Measurements from ENCODE around the gene FNTB. TPM values are rescaled to one million over a fixed set of nuclear protein-coding genes. Genes with fewer than 3 reads are reported as not detected.
A peak's percentile ranks its signal among the peaks of the same experiment; 100 is the strongest.

Gene FNTB
- total RNA-seq, 1 donor from 2014 or later: 21.6 TPM

GRCh38 chr14:64950889-64951288 lies 35.8 kb upstream of the FNTB start:
- H3K4me3 Mint-ChIP-seq (ENCODE audit: unreplicated experiment): no peak overlapping the region
- TF ChIP-seq CTCF (IDR thresholded peaks at IDR 0.05): no peak
- peaks cover 29% of the 10 kb centered on the region for H3K36me3 Mint-ChIP-seq (ENCODE audit: low read depth)
- H3K27ac Mint-ChIP-seq (ENCODE audit: unreplicated experiment): no peak overlapping the region
- H3K4me1 Mint-ChIP-seq (ENCODE audit: low read depth): no peaks in the 10 kb centered on the region
- H3K27me3 Mint-ChIP-seq (ENCODE audit: low read depth): no peaks in the 10 kb centered on the region
- DNase-seq (ENCODE audit: low spot score): no peak
- no peaks in the 10 kb centered on the region for H3K9me3 Mint-ChIP-seq (ENCODE audit: low read depth)

GRCh38 chr14:64951291-64951690 lies 35.4 kb upstream of the FNTB start:
- Mint-ChIP-seq H3K4me1 (ENCODE audit: low read depth) (no peaks in the 10 kb centered on the region), H3K27me3 (ENCODE audit: low read depth) (no peaks in the 10 kb centered on the region), H3K9me3 (ENCODE audit: low read depth) (no peaks in the 10 kb centered on the region), H3K4me3 (ENCODE audit: unreplicated experiment) (no peak overlapping the region), H3K27ac (ENCODE audit: unreplicated experiment) (no peak overlapping the region), H3K36me3 (ENCODE audit: low read depth) (peaks cover 29% of the 10 kb centered on the region)
- TF ChIP-seq CTCF (IDR thresholded peaks at IDR 0.05): no peak
- DNase-seq (ENCODE audit: low spot score): no peak

GRCh38 chr14:64951724-64952123 lies 35.0 kb upstream of the FNTB start:
- peaks cover 29% of the 10 kb centered on the region for H3K36me3 Mint-ChIP-seq (ENCODE audit: low read depth)
- no peaks in the 10 kb centered on the region for H3K9me3 Mint-ChIP-seq (ENCODE audit: low read depth)
- no peak for TF ChIP-seq CTCF (IDR thresholded peaks at IDR 0.05)
- no peaks in the 10 kb centered on the region for H3K4me1 Mint-ChIP-seq (ENCODE audit: low read depth)
- no peak overlapping the region for H3K4me3 Mint-ChIP-seq (ENCODE audit: unreplicated experiment)
- no peak for DNase-seq (ENCODE audit: low spot score)
- no peak overlapping the region for H3K27ac Mint-ChIP-seq (ENCODE audit: unreplicated experiment)
- no peaks in the 10 kb centered on the region for H3K27me3 Mint-ChIP-seq (ENCODE audit: low read depth)

- TF ChIP-seq CTCF (IDR thresholded peaks at IDR 0.05): peak; percentile 21
- Mint-ChIP-seq H3K4me1 (ENCODE audit: low read depth) (no peaks in the 10 kb centered on the region), H3K4me3 (ENCODE audit: unreplicated experiment) (no peak overlapping the region), H3K36me3 (ENCODE audit: low read depth) (peaks cover 21% of the 10 kb centered on the region), H3K27me3 (ENCODE audit: low read depth) (no peaks in the 10 kb centered on the region), H3K9me3 (ENCODE audit: low read depth) (no peaks in the 10 kb centered on the region), H3K27ac (ENCODE audit: unreplicated experiment) (no peak overlapping the region)
- no peak for DNase-seq (ENCODE audit: low spot score)
Measured at GRCh38 chr14:64952598-64953309, 33.9 kb upstream of the FNTB start.

GRCh38 chr14:64953310-64953654 lies 33.4 kb upstream of the FNTB start:
- no peaks in the 10 kb centered on the region for H3K9me3 Mint-ChIP-seq (ENCODE audit: low read depth)
- no peaks in the 10 kb centered on the region for H3K4me1 Mint-ChIP-seq (ENCODE audit: low read depth)
- no peak for TF ChIP-seq CTCF (IDR thresholded peaks at IDR 0.05)

More at GRCh38 chr14:64953310-64953654, 33.4 kb upstream of the FNTB start:
- peaks cover 18% of the 10 kb centered on the region for H3K36me3 Mint-ChIP-seq (ENCODE audit: low read depth)
- no peak overlapping the region for H3K27ac Mint-ChIP-seq (ENCODE audit: unreplicated experiment)
- H3K4me3 Mint-ChIP-seq (ENCODE audit: unreplicated experiment): no peak overlapping the region
- DNase-seq (ENCODE audit: low spot score): no peak
- no peaks in the 10 kb centered on the region for H3K27me3 Mint-ChIP-seq (ENCODE audit: low read depth)
